ENCODE data around the gene HAT1.
A peak's percentile ranks its signal among the peaks of the same experiment; 100 is the strongest.

HAT1 gene

DNA sequence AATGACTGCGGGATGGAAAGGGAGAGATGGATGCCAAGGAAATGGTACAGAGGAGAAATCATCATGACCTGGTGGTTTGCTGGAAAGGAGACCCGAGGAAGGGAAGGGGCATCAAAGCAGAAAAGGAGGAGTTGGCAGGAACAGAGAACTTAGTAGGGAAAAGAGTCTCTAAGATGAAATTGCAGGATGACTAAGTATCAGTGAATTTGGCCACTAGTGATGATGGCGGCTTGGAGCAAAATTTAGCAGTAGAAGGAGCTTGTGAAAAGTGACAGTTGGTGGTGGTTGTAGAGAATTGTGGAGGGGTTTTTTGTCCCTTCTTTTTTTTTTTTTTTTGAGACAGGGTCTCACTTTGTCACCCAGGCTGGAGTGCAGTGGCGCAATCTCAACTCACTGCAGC is 87.6 kb downstream of the HAT1 start:
- H3K27ac ChIP-seq = no peak overlapping the region
- POLR2A ChIA-PET (ENCODE audit: low non-redundant PET) = no interaction called here
- DNase-seq (ENCODE audit: low spot score) = no peak
- CTCF ChIA-PET = no interaction called here
- TF ChIP-seq, protein P1, sequence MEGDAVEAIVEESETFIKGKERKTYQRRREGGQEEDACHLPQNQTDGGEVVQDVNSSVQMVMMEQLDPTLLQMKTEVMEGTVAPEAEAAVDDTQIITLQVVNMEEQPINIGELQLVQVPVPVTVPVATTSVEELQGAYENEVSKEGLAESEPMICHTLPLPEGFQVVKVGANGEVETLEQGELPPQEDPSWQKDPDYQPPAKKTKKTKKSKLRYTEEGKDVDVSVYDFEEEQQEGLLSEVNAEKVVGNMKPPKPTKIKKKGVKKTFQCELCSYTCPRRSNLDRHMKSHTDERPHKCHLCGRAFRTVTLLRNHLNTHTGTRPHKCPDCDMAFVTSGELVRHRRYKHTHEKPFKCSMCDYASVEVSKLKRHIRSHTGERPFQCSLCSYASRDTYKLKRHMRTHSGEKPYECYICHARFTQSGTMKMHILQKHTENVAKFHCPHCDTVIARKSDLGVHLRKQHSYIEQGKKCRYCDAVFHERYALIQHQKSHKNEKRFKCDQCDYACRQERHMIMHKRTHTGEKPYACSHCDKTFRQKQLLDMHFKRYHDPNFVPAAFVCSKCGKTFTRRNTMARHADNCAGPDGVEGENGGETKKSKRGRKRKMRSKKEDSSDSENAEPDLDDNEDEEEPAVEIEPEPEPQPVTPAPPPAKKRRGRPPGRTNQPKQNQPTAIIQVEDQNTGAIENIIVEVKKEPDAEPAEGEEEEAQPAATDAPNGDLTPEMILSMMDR (conservative IDR thresholded peaks at IDR 0.05; ENCODE audit: low read depth) = no peak

- ChIA-PET POLR2A (ENCODE audit: low non-redundant PET) (no interaction called here), CTCF (interaction anchor here (0.6 kb wide), 2 partner anchors 42 to 90 kb away, joined by 3 to 4 read pairs; partner anchors contain the start of gene HAT1)
- TF ChIP-seq, protein P1 (conservative IDR thresholded peaks at IDR 0.05; ENCODE audit: low read depth) = no peak
- no peak overlapping the region for H3K27ac ChIP-seq
- no peak for DNase-seq (ENCODE audit: low spot score)
Measured at GRCh38 chr2:172011812-172012575, 89.7 kb downstream of the HAT1 start.

- H3K27ac ChIP-seq = no peak overlapping the region
- TF ChIP-seq, protein P1 (conservative IDR thresholded peaks at IDR 0.05; ENCODE audit: low read depth) = no peak
- ChIA-PET POLR2A (ENCODE audit: low non-redundant PET) (no interaction called here), CTCF (interaction anchor here (0.6 to 0.7 kb wide), 2 partner anchors 41 to 148 kb away, joined by 4 to 6 read pairs; no protein-coding TSS in a partner anchor)
- no peak for DNase-seq (ENCODE audit: low spot score)
Measured at GRCh38 chr2:172012677-172013391, 90.6 kb downstream of the HAT1 start.

DNA sequence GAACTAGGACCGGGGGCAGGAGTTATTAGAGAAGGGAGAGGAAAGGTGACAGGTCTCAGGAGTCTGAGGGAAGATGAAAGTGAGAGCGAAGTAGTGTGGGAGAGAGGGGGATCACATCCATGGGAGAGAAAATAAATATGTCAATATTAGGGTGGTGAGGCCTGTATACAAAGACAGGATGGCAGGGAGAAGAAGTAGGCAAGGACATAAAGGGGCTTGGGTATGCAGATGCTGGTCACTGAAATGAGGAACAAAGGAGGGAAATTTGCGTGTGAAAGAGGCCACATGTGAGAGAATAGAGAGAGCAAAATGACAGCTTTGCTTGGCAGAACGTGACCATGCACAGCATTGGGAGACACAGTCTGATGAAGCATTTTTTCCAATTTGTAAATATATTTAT is 91.1 kb downstream of the HAT1 start:
- TF ChIP-seq, protein P1 (conservative IDR thresholded peaks at IDR 0.05; ENCODE audit: low read depth) = no peak
- ChIA-PET POLR2A (ENCODE audit: low non-redundant PET) (no interaction called here), CTCF (interaction anchor here (0.7 kb wide), 1 partner anchor 147 kb away, joined by 6 read pairs; no protein-coding TSS in a partner anchor)
- DNase-seq (ENCODE audit: low spot score) = no peak
- H3K27ac ChIP-seq = no peak overlapping the region

DNA sequence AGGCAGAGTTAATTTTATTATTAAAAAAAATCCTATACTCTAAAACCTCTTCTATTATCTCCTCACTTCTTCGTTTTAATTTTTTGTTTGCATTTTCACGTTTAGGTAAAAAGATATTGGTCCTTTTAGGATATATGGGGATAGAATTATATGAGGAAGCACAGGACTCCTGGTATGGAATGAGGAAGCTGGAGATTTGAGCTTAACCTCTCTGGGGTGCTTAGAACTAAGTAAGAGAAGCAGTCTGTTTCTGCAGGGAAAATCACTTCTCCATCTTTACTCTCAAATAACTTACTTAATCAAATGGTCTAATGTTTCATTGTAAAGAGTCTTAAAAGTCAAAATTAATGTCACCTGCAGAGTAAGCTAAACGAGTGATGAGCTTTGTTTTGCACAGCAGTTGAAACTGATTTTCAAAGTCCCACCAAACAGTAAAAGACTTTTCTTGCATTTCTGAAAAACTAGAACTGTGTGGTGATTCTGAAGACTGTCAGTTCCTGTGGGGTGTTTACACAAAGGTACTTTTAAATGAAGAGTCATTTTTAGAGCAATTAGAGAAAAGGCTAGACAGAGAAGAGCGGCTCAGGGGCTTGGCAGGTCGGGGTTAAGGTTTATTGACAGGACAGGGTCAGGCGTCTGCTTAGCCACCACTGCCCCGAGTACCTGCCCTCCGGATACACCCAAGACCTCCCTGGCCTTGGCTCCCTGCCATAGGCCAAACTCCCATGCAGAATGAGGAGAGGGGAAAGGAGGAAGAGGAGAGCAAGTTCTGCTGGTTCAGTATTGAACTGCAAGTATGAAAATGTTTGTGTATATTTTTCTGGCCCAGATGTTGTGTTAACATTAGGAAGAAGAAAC is 99.0 kb downstream of the HAT1 start:
- no peak for DNase-seq (ENCODE audit: low spot score)
- peak overlapping the region; percentile 51 for H3K27ac ChIP-seq
- POLR2A ChIA-PET (ENCODE audit: low non-redundant PET) = interaction anchor here (0.6 kb wide), 1 partner anchor 76 kb away, joined by 3 read pairs; no protein-coding TSS in a partner anchor

More for the DNA sequence above, 99.0 kb downstream of the HAT1 start:
- TF ChIP-seq, protein P1 (conservative IDR thresholded peaks at IDR 0.05; ENCODE audit: low read depth) = no peak
- CTCF ChIA-PET = interaction anchor here (0.5 to 0.7 kb wide), 2 partner anchors 17 to 119 kb away, joined by 4 to 6 read pairs; no protein-coding TSS in a partner anchor

Measured in RWPE1 (cell line).